GM18499 (cell line): ENCODE measurements around the gene CTLA4.

Experiments
- ATAC-seq: cut with Tn5 transposase; IDR thresholded peaks from one replicate; pipeline ENCODE4 v1.9.1; 2021; ENCODE audit warnings: moderate number of reproducible peaks; ENCODE audit not compliant: insufficient read depth, unreplicated experiment

Gene CTLA4

DNA sequence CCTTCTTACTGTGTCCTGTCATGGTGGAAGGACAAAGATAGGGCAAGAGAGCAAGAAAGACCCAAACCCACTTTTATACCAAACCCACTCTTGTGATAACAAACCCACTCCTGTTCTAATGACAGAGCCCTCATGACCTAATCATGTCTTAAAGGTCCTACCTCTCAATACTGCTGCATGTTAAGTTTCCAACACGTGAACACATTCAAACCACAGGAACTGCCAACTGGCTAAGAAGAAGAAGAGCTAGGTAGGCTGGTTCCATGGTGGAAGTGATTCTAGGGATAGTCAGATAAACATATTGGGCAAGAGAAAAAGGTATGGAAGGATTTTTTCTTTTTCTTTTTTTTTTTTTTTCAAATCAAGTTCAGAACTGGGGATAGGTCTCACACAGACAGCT is 22.0 kb downstream of the CTLA4 start:
- no peak for ATAC-seq

DNA sequence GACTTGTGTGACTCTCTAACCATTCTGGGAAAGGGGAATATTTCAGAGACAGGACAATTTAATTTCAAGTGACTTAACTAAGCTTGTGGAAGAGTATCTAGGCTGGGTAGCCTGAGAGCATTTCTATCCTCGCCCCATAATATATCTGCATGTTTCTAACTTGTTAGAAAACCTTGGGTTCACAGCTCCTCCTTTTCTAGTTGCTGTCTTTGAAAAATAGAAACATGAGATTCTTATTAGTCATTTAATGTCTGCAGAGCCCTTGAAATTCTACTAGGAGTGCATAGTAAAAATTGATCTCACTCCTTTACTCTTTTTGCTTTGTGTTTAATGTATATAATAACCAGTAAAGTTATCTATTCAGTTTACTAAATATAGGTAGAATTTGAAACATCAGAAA is 22.4 kb downstream of the CTLA4 start:
- ATAC-seq: no peak

DNA sequence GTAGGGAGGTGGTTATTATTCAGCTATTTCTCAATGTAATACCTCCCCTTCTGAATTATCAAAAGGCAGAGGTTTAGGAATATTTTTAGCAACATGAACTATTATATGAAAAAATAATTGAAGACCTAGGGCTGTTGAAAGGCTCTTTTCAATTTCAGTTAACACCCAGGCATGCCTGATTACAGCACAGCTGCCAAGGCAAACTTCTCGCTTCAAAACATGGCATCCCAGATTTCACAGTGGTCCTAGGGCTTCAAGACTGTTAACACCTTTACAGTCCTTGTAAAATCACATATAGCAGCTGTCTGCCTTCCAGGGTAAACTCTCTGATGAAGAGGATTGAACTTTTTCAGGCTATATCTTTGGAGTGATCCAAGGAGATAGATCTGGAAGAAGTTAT is 23.2 kb downstream of the CTLA4 start:
- ATAC-seq: no peak

DNA sequence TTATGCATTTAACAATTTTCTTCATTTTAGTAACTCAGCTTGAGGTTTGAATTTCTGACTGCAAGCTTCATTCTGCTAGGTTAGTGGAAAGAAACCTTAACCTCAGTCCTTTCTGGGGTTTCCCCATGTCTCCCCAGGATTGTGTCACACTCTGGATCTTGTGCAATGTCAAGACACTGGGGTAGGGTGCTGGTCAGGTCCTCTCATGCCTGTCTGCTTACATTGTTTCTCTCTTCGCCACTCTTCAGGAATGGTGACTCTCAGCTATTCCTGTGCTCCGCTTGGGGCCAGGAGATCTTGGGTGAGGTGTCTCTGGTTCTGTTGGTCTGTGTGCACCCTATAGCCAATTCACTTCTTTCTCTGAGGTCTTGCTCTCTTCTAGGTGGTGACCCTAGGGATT is 23.9 kb downstream of the CTLA4 start:
- ATAC-seq: no peak

DNA sequence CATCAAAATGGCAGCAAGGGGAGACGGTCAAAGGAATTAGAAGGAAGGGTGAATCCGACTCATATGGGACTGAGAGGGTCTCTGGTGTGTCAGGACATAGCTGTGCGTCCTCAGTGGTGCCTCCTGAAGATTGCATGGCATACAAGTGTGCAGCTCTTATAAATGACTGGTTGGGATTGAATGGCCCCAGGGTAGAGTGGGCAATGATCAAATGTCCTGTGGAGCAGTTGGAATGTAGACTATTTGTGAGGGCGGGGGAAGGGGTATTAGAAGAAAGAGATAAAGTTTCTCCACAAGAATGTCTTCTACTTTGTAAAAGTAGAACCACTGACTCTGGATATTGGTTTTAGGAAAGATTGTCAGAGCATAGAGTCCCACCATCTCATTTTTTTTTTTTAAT is 24.6 kb downstream of the CTLA4 start:
- no peak for ATAC-seq

DNA sequence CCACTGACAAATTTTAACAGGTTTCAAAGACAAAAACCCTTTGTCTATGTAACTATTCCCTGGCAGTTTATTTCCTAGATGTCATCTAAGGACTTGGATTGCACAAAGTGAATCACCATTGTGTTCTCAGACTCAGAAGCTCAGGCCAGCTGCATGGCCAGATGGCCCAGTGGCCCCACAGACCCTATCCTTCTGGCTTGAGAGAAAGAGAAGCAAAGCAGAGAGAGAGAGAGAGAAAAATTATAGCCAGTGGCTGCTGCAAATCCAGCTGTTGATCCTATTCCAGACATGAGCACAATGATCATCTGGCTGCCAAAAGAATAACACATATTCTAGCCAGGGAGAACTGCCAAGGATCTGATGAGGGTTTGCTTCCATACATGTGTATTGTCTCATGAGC is 25.8 kb downstream of the CTLA4 start:
- ATAC-seq: no peak

DNA sequence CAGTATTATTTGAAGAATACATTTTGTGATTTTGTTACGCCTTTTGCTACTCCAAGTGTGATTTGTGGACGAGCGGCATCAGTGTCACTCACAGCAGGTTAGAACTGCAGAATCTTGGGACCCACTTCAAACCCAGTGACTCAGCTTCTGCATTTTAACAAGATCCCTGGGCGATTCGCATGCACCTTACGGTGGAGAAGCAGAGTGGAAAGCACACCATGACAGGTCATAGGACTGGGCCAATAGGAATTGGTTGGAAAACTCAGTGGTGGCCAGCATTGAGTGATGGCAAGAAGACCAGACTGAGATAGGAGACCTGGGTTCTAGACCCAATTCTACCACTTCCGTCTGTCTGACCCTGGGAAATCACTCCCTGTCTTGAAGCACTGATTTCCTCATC is 26.3 kb downstream of the CTLA4 start:
- no peak for ATAC-seq

DNA sequence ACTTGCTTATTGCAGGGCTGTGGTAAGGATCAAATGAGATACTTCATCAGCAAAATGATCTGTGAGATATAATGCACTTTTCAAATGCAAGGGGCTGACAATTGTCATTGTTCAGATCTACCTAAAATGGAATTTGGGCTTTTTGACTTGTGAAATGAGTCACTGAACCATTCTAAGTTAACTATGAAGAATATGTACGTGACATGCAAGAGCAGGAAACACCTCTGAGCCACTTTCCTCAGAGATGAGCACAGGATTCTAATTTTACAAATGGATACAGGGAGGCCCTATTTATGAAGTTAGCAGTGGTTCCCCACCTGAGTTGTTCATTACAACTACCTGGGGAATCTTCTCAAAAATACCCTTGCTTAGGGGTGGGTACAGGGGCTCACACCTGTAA is 26.7 kb downstream of the CTLA4 start:
- ATAC-seq: no peak

DNA sequence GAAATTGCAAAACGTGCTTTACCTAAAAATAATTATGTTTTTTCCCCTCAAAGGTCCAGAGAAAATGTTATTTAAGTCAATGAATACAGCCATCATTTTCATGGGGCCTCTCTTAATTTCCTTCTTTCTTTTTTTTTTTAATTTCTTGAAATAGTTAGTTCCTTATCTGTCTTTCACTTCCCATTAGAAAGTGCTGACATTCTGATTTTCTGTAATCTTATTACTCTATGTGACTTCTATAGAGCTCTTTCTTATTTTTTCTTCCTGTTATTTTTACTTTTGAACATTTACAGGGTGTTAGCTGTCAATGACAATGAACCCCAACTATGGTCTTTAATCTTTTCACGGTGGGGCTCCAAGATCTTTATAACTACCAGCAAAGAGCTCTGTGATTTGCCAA is 30.0 kb downstream of the CTLA4 start:
- no peak for ATAC-seq

DNA sequence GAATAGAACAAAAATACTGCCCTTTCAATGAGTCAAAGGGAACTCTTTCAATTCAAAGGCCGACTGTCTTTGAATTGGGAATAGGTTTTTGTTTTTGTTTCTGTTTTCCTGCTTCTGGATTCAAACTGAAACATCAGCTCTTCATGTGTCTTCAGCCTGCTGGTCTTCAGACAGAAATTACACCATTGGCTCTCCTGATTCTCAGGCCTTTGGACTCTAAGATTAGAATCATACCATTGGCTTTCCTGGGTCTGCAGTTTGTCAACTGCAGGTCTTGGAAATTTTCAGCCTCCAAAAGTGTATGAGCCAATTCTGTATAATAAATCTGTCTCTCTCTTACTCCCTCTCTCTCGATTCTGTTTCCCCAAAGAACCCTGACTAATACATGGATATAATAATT is 31.1 kb downstream of the CTLA4 start:
- ATAC-seq: no peak

DNA sequence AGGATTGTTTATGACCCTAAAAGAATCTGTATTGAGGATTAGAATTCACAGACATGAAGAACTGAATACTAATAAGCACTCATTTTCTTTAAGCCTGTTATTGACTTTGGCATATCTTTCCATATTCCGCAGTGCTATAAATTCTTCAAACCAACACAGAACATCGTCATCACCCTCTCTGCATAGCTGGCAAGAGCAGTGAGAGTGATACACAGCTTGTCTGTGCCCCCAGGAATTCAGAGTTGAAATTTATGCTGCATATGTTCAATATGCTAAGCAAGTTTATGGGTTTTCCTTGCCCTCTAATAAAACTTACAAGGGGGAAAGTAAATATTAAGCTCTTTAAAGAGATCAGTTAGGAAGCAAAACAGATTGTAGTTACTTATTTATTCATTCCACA is 32.7 kb downstream of the CTLA4 start:
- ATAC-seq: no peak

DNA sequence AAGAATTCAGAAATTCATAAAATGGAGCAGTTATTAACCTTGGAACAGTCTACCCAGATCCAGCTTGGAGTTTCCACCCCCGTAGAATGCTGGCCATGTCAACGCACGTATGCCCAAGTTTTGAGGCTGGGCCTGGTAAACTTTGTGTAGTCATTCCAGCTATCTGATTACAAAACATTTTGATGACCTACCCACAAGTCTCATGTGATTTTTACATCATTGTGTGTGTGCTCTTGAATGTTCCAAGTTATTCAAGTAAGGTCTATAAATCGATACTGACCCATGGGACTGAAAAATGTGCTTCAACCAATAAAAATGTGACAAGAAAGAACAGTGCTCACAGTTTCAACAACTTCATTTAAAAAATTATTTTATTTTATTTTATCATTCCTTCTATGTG is 36.5 kb downstream of the CTLA4 start:
- ATAC-seq: no peak

DNA sequence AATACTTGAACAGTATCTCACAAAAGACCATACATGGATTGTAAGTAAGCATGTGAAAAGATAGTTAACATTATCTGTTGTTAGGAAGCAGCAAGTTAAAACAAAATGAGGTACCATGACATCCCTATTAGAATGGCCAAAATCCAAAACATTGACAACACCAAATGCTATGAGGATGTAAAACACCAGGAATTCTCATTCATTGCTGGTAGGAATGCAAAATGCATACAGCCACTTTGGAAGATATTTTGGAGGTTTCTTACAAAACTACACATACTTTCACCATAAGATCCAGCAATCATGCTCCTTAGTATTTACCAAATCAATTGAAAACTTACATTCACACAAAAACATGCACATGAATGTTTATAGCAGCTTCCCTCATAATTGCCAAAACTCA is 38.1 kb downstream of the CTLA4 start:
- ATAC-seq: no peak

DNA sequence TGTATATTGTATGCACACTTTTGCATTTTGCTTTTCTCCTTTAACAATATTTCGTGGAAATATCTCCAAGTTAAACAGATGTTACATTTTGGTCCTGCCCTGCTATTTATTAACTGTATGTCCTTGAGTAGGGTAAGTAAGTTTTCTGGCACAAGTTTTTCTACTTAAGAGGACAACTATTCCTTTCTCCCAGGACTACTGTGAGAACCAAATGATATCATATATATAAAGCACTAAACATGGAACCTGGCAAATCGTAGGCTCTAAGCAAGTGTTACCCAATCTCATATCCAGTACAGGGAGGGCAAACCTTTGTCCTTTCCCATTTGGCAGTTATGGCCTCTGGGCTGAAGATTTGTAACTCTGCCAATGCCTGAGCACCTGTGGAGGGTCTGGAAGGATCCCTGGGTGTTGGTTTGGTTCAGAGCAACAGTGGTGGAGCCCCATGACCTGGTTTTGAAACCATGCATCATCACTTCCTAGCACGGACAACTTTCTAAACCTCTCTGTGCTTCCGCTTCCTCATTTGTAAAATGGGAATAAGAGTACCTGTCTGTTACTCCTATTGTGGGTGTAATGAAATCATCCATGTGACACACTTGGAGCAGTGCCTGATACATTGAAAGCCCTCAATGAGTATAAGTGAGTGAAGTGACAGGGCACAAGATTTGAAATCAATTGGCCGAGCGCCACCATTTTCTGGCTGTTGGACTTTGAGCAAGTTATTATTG is 40.7 kb downstream of the CTLA4 start:
- no peak for ATAC-seq

DNA sequence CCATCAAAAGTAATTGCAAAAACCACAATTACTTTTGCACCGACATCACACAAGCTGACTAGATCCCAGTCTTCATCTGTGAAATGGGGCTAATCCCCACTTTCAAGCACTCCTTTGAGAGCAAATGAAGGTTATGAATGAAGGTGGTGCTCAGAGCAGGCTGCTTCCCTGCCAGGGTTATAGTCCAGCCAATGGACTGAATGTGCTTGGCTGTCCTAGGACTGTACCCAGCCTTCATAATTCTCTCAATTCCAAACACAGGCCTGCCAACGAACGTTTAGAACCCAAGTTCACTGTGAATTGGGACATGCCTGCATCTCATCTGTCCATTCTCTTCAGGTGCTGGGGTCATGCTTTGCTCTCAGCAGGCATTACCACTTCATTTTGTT is 41.2 kb downstream of the CTLA4 start:
- ATAC-seq: no peak

DNA sequence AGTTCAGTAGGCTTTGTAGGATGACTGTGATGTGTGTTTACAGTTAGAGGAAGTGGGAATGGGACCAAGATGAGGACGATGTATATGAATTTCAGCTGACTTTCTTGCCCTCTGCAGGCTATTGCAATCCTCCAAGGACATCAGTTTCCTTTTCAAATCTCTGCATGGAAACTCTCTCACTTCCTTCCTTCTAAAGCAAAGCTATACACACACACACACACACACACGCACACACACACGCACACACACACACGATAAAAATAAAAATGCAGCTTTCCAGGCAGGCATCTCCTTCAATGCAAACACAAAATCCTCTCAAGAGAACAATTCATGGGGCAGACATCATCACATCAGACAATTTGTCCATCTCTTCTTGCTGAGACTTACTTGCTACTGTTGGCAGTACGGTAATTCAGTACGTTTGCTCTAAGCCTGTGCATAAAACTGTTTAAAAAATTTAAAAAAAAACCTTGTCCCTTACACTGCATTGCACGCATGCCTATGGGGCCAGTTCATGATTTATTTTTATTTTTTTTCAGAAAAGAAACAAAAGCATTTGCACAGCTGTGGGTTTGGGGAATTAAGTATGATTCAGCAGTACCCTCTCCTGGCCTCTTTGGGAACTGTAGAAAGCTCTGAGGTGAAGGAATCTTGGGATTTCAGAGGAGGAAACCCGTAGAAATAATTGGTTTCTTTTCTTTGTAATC is 41.8 kb downstream of the CTLA4 start:
- ATAC-seq: no peak

DNA sequence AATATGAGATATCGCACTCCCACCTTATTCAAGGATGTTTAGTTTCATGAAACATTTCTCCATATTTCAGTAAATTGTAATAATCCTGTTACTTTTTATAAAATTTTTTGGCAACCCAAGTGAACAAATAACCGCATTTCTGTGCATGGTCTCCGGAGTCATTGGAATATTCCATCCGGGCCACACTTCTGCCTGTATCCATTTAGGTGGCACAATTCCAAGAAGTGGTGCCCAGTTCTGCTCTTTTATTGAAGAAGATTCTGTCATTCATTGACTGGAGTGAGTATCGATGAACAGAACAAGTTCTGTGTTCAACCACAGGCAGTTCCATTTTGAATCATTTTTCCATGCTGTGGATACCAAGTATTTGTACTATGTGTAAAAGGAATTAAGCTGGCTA is 42.4 kb downstream of the CTLA4 start:
- no peak for ATAC-seq

DNA sequence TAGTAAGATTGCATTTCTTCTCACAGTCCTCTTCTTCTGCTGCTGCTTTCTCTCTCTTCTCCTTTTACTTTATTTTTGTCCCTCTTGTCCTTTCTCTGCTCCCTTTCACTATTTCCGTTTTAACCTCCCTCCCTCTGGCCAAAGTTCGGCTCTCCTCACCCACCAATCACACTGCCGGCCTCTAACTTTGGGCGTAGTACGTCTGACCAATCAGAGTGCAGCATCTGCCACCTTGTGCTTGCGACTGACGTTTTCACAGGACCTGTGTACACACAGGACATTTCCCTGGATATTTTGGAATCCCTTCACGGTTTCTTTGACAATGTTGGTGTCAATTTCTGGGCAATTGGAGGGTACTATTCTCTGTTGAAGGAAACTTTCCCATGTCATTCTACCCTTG is 46.4 kb downstream of the CTLA4 start:
- no peak for ATAC-seq

DNA sequence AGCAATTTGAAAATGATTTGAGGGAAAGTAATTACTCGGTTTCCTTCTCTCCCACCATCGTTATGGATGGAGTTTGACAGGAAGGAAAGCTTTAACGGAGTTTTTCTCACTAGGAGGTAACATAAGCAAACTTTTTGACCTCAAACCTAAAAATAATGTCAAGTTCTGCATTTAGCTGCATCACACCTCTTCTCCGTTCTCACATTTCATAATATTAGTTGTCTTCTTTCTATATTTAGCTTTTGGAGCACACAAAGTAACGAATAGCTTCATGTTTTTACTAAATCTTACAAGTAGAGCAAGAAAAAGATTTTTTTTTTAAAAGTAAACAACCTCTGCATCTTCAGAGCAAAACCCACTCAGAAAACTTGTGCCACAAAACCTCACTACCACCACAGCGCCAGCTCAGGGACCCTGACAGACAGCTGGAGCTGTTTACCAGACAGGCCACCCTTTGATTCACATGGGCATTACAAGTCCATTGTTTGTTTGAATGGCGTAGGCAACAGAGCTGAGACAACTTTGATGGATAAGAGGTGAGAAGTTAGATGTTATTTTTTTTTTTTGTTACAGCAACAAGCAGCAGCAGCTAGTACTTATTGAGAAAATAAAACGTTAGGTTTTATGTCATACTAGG is 47.1 kb downstream of the CTLA4 start:
- ATAC-seq: peak; percentile 50

DNA sequence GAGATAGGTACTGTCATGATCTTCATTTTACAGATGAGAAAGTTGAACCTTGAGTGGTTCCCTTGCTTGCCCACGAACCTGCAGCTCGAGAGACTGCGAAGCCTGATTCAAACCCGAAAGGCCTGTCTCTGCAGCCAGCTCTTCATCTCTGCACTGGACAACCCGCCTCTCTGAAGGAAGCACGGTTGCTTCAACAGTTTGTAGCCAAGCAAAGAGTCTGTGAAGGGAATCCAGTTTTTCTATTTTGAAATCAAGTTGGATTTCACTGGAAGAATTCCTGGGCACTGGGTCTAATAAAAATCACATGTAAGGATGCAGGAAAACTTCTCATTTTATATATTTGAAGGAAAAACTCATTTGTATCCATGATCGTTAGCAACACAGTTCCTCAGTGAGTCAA is 47.7 kb downstream of the CTLA4 start:
- no peak for ATAC-seq

DNA sequence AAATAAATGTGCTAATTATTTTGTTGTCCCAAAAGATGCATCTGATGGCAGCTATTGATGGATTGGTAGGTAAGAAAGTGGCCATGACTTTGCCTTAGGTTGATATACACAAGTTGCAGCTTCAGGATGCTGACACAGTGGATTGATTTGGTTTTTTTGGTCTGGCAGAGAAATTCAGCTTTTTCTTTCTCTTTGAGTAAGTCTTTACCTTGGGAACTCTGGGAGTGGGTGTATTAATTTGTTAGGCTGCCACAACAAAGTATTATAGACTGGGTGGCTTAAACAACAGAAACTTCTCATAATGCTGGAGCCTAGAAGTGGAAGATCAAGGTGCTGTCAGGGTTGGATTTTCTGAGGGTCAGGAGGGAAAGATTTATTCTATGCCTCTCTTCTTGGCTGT is 49.2 kb downstream of the CTLA4 start:
- no peak for ATAC-seq

DNA sequence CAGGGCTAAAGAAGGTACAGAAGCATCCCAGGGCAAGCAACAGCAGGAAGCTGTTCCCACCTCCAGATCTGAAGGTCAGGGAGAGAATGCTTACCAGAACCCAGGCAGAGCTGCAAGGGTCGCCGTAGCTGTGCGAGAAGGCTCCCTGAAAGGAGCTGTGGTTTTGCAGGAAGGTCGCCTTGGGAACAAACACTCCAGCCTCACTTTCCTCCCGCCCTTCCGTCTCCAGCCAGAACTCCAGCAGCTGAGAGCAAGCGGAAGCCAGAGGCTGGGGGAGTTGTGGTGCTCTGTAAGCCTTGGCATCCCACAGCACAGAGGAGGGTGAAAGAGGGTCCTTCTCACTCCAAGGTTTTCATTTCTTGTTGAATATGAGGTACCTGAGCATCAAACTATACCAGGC is 50.7 kb downstream of the CTLA4 start:
- ATAC-seq: no peak
